GM19193 (cell line): ENCODE measurements around the gene KRTAP6-2.

ENCODE experiments used
- POLR2A ChIP-seq: IDR thresholded peaks from 4 replicates; pipeline ENCODE4 v1.6.1; 2011; ENCODE audit not compliant: insufficient read depth, insufficient read length; ENCODE audit errors: extremely low read depth

KRTAP6-2 gene

GRCh38 chr21:30598802-30599201 lies at the start of gene KRTAP6-2:
Gene KRTAP6-2, minus strand, starts transcription at chr21:30598902. Its CDS starts 28 bp downstream, at chr21:30598874.
- TF ChIP-seq POLR2A = no peak

- no peak for TF ChIP-seq POLR2A
Observed at GRCh38 chr21:30646904-30647414, 48.3 kb upstream of the KRTAP6-2 start.

- no peak for TF ChIP-seq POLR2A
Observed at GRCh38 chr21:30642564-30642963, 43.9 kb upstream of the KRTAP6-2 start, which contains the start of gene KRTAP20-3. Gene KRTAP20-3, plus strand, starts transcription at chr21:30642864.

- no peak for TF ChIP-seq POLR2A
Observed at GRCh38 chr21:30638686-30639085, 40.0 kb upstream of the KRTAP6-2 start.

GRCh38 chr21:30634906-30635305 lies 36.2 kb upstream of the KRTAP6-2 start, which contains the start of gene KRTAP20-2:
Gene KRTAP20-2, plus strand, starts transcription at chr21:30635206. Its CDS starts 58 bp downstream, at chr21:30635264.
- no peak for TF ChIP-seq POLR2A

GRCh38 chr21:30629200-30629599 lies 30.5 kb upstream of the KRTAP6-2 start:
- no peak for TF ChIP-seq POLR2A

GRCh38 chr21:30628109-30628508 lies 29.4 kb upstream of the KRTAP6-2 start:
- TF ChIP-seq POLR2A = no peak

- no peak for TF ChIP-seq POLR2A
Observed at GRCh38 chr21:30625449-30626165, 26.9 kb upstream of the KRTAP6-2 start.

- no peak for TF ChIP-seq POLR2A
Observed at GRCh38 chr21:30623362-30623761, 24.7 kb upstream of the KRTAP6-2 start.

GRCh38 chr21:30620522-30620921 lies 21.8 kb upstream of the KRTAP6-2 start, which contains the start of gene KRTAP20-4:
Gene KRTAP20-4, plus strand, starts transcription at chr21:30620627.
- TF ChIP-seq POLR2A = no peak

GRCh38 chr21:30620080-30620479 lies 21.4 kb upstream of the KRTAP6-2 start:
- no peak for TF ChIP-seq POLR2A

GRCh38 chr21:30616125-30616524 lies 17.4 kb upstream of the KRTAP6-2 start, which contains the start of gene KRTAP20-1:
Gene KRTAP20-1, plus strand, starts transcription at chr21:30616425. Its CDS starts 30 bp downstream, at chr21:30616455.
- no peak for TF ChIP-seq POLR2A

GRCh38 chr21:30615199-30615598 lies 16.5 kb upstream of the KRTAP6-2 start:
- TF ChIP-seq POLR2A = no peak

GRCh38 chr21:30613836-30614235 lies 15.1 kb upstream of the KRTAP6-2 start, which contains the start of gene KRTAP6-1:
Gene KRTAP6-1, minus strand, starts transcription at chr21:30613930. Its CDS starts 26 bp downstream, at chr21:30613904.
- no peak for TF ChIP-seq POLR2A

GRCh38 chr21:30612132-30612531 lies 13.4 kb upstream of the KRTAP6-2 start:
- no peak for TF ChIP-seq POLR2A

GRCh38 chr21:30605968-30606367 lies 7.3 kb upstream of the KRTAP6-2 start:
- no peak for TF ChIP-seq POLR2A

- no peak for TF ChIP-seq POLR2A
Observed at GRCh38 chr21:30600787-30601186, 2.1 kb upstream of the KRTAP6-2 start, which contains the start of gene KRTAP22-1. Gene KRTAP22-1, plus strand, starts transcription at chr21:30601087.

- no peak for TF ChIP-seq POLR2A
Observed at GRCh38 chr21:30592140-30592539, 6.6 kb downstream of the KRTAP6-2 start, which contains the start of gene KRTAP6-3. Gene KRTAP6-3, plus strand, starts transcription at chr21:30592440. Its CDS starts 6 bp downstream, at chr21:30592446.
